ENCODE measurements around the gene OTX2. TPM values are rescaled to one million over a fixed set of nuclear protein-coding genes. Genes with fewer than 3 reads are reported as not detected.

The OTX2 gene
- polyA plus RNA-seq, 2 of the 4 experiments (the other 2 are of a cell fraction): not detected

GRCh38 chr14:56854325-56854724, 44.0 kb upstream of the OTX2 start:
- CTCF ChIA-PET: no interaction called here
- POLR2A ChIA-PET: no interaction called here
- H3K27ac ChIP-seq: no peak overlapping the region
- WGBS (ENCODE audit: missing lambda C conversion rate): 40% methylated on average over 2 of the region's 2 CpGs
- no peak for ATAC-seq
- no peaks in the 10 kb centered on the region for H3K9me3 ChIP-seq
- H3K4me3 ChIP-seq: no peak overlapping the region
- H3K4me2 ChIP-seq: no peak overlapping the region
- no peak for FAIRE-seq
- no peak for TF ChIP-seq HMGXB4 (CRISPR knock-in tag; IDR thresholded peaks at IDR 0.05; ENCODE audit: borderline replicate concordance)
- no peak for TF ChIP-seq RCOR1 (IDR thresholded peaks at IDR 0.05; ENCODE audit: low read depth, low read length)
- TF ChIP-seq JUNB (IDR thresholded peaks at IDR 0.05): no peak
- TF ChIP-seq MAFK (IDR thresholded peaks at IDR 0.05; ENCODE audit: partially characterized antibody): no peak
- TF ChIP-seq ZFP36 (IDR thresholded peaks at IDR 0.05; ENCODE audit: borderline replicate concordance, partially characterized antibody): no peak
- TF ChIP-seq HOXB13 (CRISPR knock-in tag; IDR thresholded peaks at IDR 0.05; ENCODE audit: low read depth): no peak
- TF ChIP-seq PBX3 (IDR thresholded peaks at IDR 0.05): no peak
- DNase-seq (ENCODE audit: low read depth in 1 of 2, low spot score in 1 of 2): no peak
- H3K4me1 ChIP-seq: no peaks in the 10 kb centered on the region

GRCh38 chr14:56846970-56847930, 37.0 kb upstream of the OTX2 start:
- FAIRE-seq (no peak), DNase-seq (ENCODE audit: low read depth in 1 of 2, low spot score in 1 of 2) (no peak), ATAC-seq (no peak)
- H3K4me1 ChIP-seq: no peaks in the 10 kb centered on the region
- POLR2A ChIA-PET: no interaction called here
- H3K27ac ChIP-seq: no peak overlapping the region
- H3K4me3 ChIP-seq: no peak overlapping the region
- no peak for TF ChIP-seq CTCF (IDR thresholded peaks at IDR 0.05)
- no peak for TF ChIP-seq TFCP2L1 (CRISPR knock-in tag; IDR thresholded peaks at IDR 0.05)
- no peak for TF ChIP-seq BCL3 (IDR thresholded peaks at IDR 0.05)
- TF ChIP-seq E2F6 (IDR thresholded peaks at IDR 0.05; ENCODE audit: borderline replicate concordance, low read depth): no peak
- TF ChIP-seq FOSL2 (IDR thresholded peaks at IDR 0.05): no peak
- TF ChIP-seq FOSL2 (CRISPR knock-in tag; IDR thresholded peaks at IDR 0.05): no peak
- no peak for TF ChIP-seq TP53 (CRISPR knock-in tag; IDR thresholded peaks at IDR 0.05)
- no peak for TF ChIP-seq NPAS2 (CRISPR knock-in tag; IDR thresholded peaks at IDR 0.05; ENCODE audit: borderline replicate concordance)
- no peak for TF ChIP-seq MAFK (IDR thresholded peaks at IDR 0.05; ENCODE audit: partially characterized antibody)
- WGBS (ENCODE audit: missing lambda C conversion rate): 27% methylated on average over 11 of the region's 11 CpGs
- H3K4me2 ChIP-seq: no peak overlapping the region
- H3K9me3 ChIP-seq: no peaks in the 10 kb centered on the region
- CTCF ChIA-PET: no interaction called here
